GM23338 (cell line): ENCODE data around the gene RNGTT. TPM values are rescaled to one million over a fixed set of nuclear protein-coding genes. Genes with fewer than 3 reads are reported as not detected.

Experiments
- ATAC-seq: fragments of 200-7000 bp; cut with Tn5 transposase; 3 replicates; pipeline ENCODE4 v1.9.1; 2020
- DNase-seq: peaks from one replicate; pipeline ENCODE4 v3.0.0-alpha.2; 2015; ENCODE audit warnings: low spot score
- H2AFZ ChIP-seq: fragments of 200-600 bp; sonication (generic); 2 replicates; pipeline ENCODE4 v1.8.0; 2016; ENCODE audit warnings: antibody characterized with exemption, mild to moderate bottlenecking, moderate library complexity
- H3F3A ChIP-seq: fragments of 200-600 bp; sonication (generic); replicated peaks from 2 replicates; pipeline ENCODE4 v1.8.0; 2017; ENCODE audit warnings: antibody characterized with exemption, mixed run types, low read depth
- H3K27ac ChIP-seq: fragments of 200-600 bp; sonication (generic); 2 replicates; pipeline ENCODE4 v1.6.1; 2016; ENCODE audit warnings: low read depth
- H3K27me3 ChIP-seq: fragments of 200-600 bp; sonication (generic); 2 replicates; pipeline ENCODE4 v1.8.0; 2016; ENCODE audit warnings: mild to moderate bottlenecking, mixed run types, moderate library complexity; ENCODE audit not compliant: insufficient read depth
- H3K36me3 ChIP-seq: fragments of 200-600 bp; sonication (generic); 2 replicates; pipeline ENCODE4 v1.8.0; 2016; ENCODE audit warnings: mild to moderate bottlenecking; ENCODE audit not compliant: insufficient read depth
- H3K4me1 ChIP-seq: fragments of 200-600 bp; sonication (generic); 2 replicates; pipeline ENCODE4 v1.8.0; 2016; ENCODE audit warnings: mild to moderate bottlenecking, moderate library complexity; ENCODE audit not compliant: insufficient read depth
- H3K4me2 ChIP-seq: fragments of 200-600 bp; sonication (generic); 2 replicates; pipeline ENCODE4 v1.7.1; 2017; ENCODE audit warnings: mixed run types
- H3K4me3 ChIP-seq: fragments of 200-600 bp; sonication (generic); 2 replicates; pipeline ENCODE4 v1.6.1; 2016; ENCODE audit warnings: mixed run types
- H3K79me2 ChIP-seq: fragments of 200-600 bp; sonication (generic); replicated peaks from 2 replicates; pipeline ENCODE4 v1.8.0; 2017; ENCODE audit warnings: mild to moderate bottlenecking; ENCODE audit not compliant: insufficient read depth
- H3K9me2 ChIP-seq: fragments of 200-600 bp; sonication (generic); 2 replicates; pipeline ENCODE4 v1.8.0; 2017; ENCODE audit not compliant: insufficient read depth
- H4K20me1 ChIP-seq: fragments of 200-600 bp; sonication (generic); replicated peaks from 2 replicates; pipeline ENCODE4 v1.8.0; 2017; ENCODE audit warnings: mild to moderate bottlenecking; ENCODE audit not compliant: insufficient read depth
- H3K27ac Mint-ChIP-seq: 2 replicates; pipeline ENCODE4 v1.8.0; 2020; ENCODE audit warnings: inconsistent platforms, mild to moderate bottlenecking, moderate library complexity, mixed read lengths
- H3K27me3 Mint-ChIP-seq: 3 replicates; pipeline ENCODE4 v1.8.0; 2022; ENCODE audit warnings: low read depth, mild to moderate bottlenecking, moderate library complexity, mixed read lengths, inconsistent platforms; ENCODE audit not compliant: insufficient read depth, poor library complexity
- H3K36me3 Mint-ChIP-seq: 3 replicates; pipeline ENCODE4 v1.8.0; 2021; ENCODE audit warnings: low read depth, mild to moderate bottlenecking, inconsistent platforms, moderate library complexity, mixed read lengths
- H3K4me1 Mint-ChIP-seq: 3 replicates; pipeline ENCODE4 v1.8.0; 2020; ENCODE audit warnings: mild to moderate bottlenecking, inconsistent platforms, mixed read lengths
- H3K4me3 Mint-ChIP-seq: 3 replicates; pipeline ENCODE4 v1.8.0; 2021; ENCODE audit warnings: moderate library complexity, mild to moderate bottlenecking, inconsistent platforms, mixed read lengths
- H3K9me3 Mint-ChIP-seq: 3 replicates; pipeline ENCODE4 v1.8.0; 2020; ENCODE audit warnings: moderate library complexity, mild to moderate bottlenecking, inconsistent platforms, mixed read lengths
- CREB1 ChIP-seq: fragments of 250-450 bp; sonication (Bioruptor Pico); IDR thresholded peaks from 2 replicates; pipeline ENCODE4 v1.5.0; 2020; ENCODE audit warnings: low read depth, mild to moderate bottlenecking, moderate library complexity
- EZH2 ChIP-seq: fragments of 200-600 bp; sonication (generic); IDR thresholded peaks from one replicate; pipeline ENCODE4 v1.8.0; 2017; ENCODE audit warnings: antibody characterized with exemption, mild to moderate bottlenecking, low read depth; ENCODE audit not compliant: unreplicated experiment
- EZH2phosphoT487 ChIP-seq: fragments of 200-600 bp; sonication (generic); IDR thresholded peaks from one replicate; pipeline ENCODE4 v1.8.1; 2018; ENCODE audit warnings: antibody characterized with exemption; ENCODE audit not compliant: unreplicated experiment
- JUNB ChIP-seq: IDR thresholded peaks from one replicate; pipeline ENCODE4 v1.6.1; 2016; ENCODE audit warnings: antibody characterized with exemption; ENCODE audit not compliant: unreplicated experiment
- NANOG ChIP-seq: IDR thresholded peaks from 2 replicates; pipeline ENCODE4 v1.6.1; 2016; ENCODE audit warnings: antibody characterized with exemption, borderline replicate concordance
- POLR2AphosphoS5 ChIP-seq: IDR thresholded peaks from 2 replicates; pipeline ENCODE4 v1.6.1; 2016; ENCODE audit warnings: antibody characterized with exemption, low read depth
- STAT1 ChIP-seq: IDR thresholded peaks from one replicate; pipeline ENCODE4 v1.6.1; 2016; ENCODE audit warnings: antibody characterized with exemption; ENCODE audit not compliant: unreplicated experiment
- ZNF114 ChIP-seq: fragments of 250-450 bp; sonication (Bioruptor Pico); IDR thresholded peaks from 2 replicates; pipeline ENCODE4 v1.5.0; 2020; ENCODE audit warnings: mild to moderate bottlenecking, moderate library complexity
- ZNF331 ChIP-seq: fragments of 250-450 bp; sonication (Bioruptor Pico); IDR thresholded peaks from 2 replicates; pipeline ENCODE4 v1.5.0; 2020; ENCODE audit warnings: low read depth, mild to moderate bottlenecking, moderate library complexity
- ZNF462 ChIP-seq: fragments of 250-450 bp; sonication (Bioruptor Pico); IDR thresholded peaks from 2 replicates; pipeline ENCODE4 v1.5.0; 2020; ENCODE audit warnings: mild to moderate bottlenecking, moderate library complexity
- polyA plus RNA-seq: library from polyadenylated mRNA; unstranded; fragments of >200 nt; fragmentation: Nextera tagmentation; extraction: Ambion mirVana; gene quantifications from 2 replicates; pipeline ENCODE4 v1.2.1, GENCODE V29; 2016
- total RNA-seq: library from RNA; depleted of rRNA; stranded (reverse); fragments of >200 nt; shearing (Covaris generic); gene quantifications from 2 replicates; pipeline ENCODE4 v1.2.3, GENCODE V29; 2014
- TF ChIP-seq, protein P1 (sequence below): IDR thresholded peaks from one replicate; pipeline ENCODE4 v1.6.1; 2018; ENCODE audit warnings: antibody characterized with exemption; ENCODE audit not compliant: unreplicated experiment
- TF ChIP-seq, protein P2 (sequence below), 2 experiments: fragments of 200-600 bp in 1 of 2; sonication (generic) in 1 of 2; conservative IDR thresholded peaks; 2 replicates each; pipeline versions ENCODE4 v1.5.1 to v1.6.1; 2016 to 2017; ENCODE audit warnings: antibody characterized with exemption in 2 of 2, low read depth in 2 of 2, mild to moderate bottlenecking in 2 of 2, moderate library complexity in 1 of 2
- TF ChIP-seq, protein P3 (sequence below): IDR thresholded peaks from 2 replicates; pipeline ENCODE4 v1.6.1; 2016; ENCODE audit warnings: antibody characterized with exemption

RNGTT gene
- total and polyA plus RNA-seq, 2 experiments from 2014 or later: 11.2 to 29.2 TPM

DNA sequence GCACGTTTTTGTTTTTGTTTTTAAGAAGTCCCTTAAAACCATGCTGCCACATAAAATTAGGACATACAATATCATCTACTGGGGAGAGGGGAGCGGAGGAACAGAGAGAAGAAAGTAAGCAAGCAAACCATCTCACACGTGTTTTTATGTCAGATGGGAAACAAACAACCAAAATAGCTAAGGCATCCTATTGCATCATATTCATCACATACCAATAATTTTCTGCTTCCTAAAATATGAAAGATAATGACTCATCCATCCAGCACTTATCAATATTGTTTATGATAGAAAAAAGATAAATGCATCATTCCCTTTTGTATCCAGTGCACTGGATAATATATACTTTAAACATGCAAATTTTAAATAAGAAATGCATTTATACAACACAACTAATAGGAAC lies 329.6 kb downstream of the RNGTT start:
- Histone ChIP-seq H3K27ac (no peak overlapping the region), H3K4me1 (no peaks in the 10 kb centered on the region), H2AFZ (no peak overlapping the region), H3K36me3 (no peaks in the 10 kb centered on the region), H3K79me2 (no peaks in the 10 kb centered on the region), H3K4me2 (no peak overlapping the region), H3K4me3 (no peak overlapping the region), H3K27me3 (no peaks in the 10 kb centered on the region), H3K9me2 (no peaks in the 10 kb centered on the region), H3F3A (no peaks in the 10 kb centered on the region), H4K20me1 (no peaks in the 10 kb centered on the region)
- DNase-seq (no peak), ATAC-seq (no peak)
- no peak overlapping the region for H3K27ac Mint-ChIP-seq
- H3K9me3 Mint-ChIP-seq: no peaks in the 10 kb centered on the region
- H3K4me1 Mint-ChIP-seq: peaks cover 29% of the 10 kb centered on the region
- no peaks in the 10 kb centered on the region for H3K36me3 Mint-ChIP-seq
- no peak for TF ChIP-seq EZH2
- no peak for TF ChIP-seq JUNB
- no peak for TF ChIP-seq CREB1
- TF ChIP-seq POLR2AphosphoS5: no peak
- TF ChIP-seq ZNF462 (CRISPR knock-in tag): no peak
- TF ChIP-seq ZNF114 (CRISPR knock-in tag): no peak
- no peak for TF ChIP-seq EZH2phosphoT487
- TF ChIP-seq ZNF331 (CRISPR knock-in tag): no peak
- TF ChIP-seq, protein P1, sequence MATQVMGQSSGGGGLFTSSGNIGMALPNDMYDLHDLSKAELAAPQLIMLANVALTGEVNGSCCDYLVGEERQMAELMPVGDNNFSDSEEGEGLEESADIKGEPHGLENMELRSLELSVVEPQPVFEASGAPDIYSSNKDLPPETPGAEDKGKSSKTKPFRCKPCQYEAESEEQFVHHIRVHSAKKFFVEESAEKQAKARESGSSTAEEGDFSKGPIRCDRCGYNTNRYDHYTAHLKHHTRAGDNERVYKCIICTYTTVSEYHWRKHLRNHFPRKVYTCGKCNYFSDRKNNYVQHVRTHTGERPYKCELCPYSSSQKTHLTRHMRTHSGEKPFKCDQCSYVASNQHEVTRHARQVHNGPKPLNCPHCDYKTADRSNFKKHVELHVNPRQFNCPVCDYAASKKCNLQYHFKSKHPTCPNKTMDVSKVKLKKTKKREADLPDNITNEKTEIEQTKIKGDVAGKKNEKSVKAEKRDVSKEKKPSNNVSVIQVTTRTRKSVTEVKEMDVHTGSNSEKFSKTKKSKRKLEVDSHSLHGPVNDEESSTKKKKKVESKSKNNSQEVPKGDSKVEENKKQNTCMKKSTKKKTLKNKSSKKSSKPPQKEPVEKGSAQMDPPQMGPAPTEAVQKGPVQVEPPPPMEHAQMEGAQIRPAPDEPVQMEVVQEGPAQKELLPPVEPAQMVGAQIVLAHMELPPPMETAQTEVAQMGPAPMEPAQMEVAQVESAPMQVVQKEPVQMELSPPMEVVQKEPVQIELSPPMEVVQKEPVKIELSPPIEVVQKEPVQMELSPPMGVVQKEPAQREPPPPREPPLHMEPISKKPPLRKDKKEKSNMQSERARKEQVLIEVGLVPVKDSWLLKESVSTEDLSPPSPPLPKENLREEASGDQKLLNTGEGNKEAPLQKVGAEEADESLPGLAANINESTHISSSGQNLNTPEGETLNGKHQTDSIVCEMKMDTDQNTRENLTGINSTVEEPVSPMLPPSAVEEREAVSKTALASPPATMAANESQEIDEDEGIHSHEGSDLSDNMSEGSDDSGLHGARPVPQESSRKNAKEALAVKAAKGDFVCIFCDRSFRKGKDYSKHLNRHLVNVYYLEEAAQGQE: no peak
- TF ChIP-seq, protein P2, sequence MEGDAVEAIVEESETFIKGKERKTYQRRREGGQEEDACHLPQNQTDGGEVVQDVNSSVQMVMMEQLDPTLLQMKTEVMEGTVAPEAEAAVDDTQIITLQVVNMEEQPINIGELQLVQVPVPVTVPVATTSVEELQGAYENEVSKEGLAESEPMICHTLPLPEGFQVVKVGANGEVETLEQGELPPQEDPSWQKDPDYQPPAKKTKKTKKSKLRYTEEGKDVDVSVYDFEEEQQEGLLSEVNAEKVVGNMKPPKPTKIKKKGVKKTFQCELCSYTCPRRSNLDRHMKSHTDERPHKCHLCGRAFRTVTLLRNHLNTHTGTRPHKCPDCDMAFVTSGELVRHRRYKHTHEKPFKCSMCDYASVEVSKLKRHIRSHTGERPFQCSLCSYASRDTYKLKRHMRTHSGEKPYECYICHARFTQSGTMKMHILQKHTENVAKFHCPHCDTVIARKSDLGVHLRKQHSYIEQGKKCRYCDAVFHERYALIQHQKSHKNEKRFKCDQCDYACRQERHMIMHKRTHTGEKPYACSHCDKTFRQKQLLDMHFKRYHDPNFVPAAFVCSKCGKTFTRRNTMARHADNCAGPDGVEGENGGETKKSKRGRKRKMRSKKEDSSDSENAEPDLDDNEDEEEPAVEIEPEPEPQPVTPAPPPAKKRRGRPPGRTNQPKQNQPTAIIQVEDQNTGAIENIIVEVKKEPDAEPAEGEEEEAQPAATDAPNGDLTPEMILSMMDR (conservative IDR thresholded peaks at IDR 0.05; ENCODE audit: low read depth in 2 of 2): no peak
- no peak for TF ChIP-seq NANOG
- TF ChIP-seq, protein P3, sequence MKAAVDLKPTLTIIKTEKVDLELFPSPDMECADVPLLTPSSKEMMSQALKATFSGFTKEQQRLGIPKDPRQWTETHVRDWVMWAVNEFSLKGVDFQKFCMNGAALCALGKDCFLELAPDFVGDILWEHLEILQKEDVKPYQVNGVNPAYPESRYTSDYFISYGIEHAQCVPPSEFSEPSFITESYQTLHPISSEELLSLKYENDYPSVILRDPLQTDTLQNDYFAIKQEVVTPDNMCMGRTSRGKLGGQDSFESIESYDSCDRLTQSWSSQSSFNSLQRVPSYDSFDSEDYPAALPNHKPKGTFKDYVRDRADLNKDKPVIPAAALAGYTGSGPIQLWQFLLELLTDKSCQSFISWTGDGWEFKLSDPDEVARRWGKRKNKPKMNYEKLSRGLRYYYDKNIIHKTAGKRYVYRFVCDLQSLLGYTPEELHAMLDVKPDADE: no peak
- no peak for TF ChIP-seq STAT1
- H3K4me3 Mint-ChIP-seq: no peak overlapping the region
- H3K27me3 Mint-ChIP-seq: peaks cover 4% of the 10 kb centered on the region
